ENCODE data around the gene ANGPTL8.
A peak's percentile ranks its signal among the peaks of the same experiment; 100 is the strongest.

GRCh38 chr19:11264452-11265176 lies 25.2 kb downstream of the ANGPTL8 start:
- TF ChIP-seq POLR2A (IDR thresholded peaks at IDR 0.05) (no peak), CTCF (IDR thresholded peaks at IDR 0.05 in 8 of 11, conservative IDR thresholded peaks at IDR 0.05 in 3 of 11) (no peak), POLR2AphosphoS5 (IDR thresholded peaks at IDR 0.05) (peak; percentile 33 to 63 (median 62))
